HAP-1 (cell line): ENCODE data around the gene CTH.
A peak's percentile ranks its signal among the peaks of the same experiment; 100 is the strongest.
"Not testable (repeated sequence)": the region's sequence is repeated elsewhere in the genome, so short reads cannot be mapped to it uniquely, and the experiment has no call there.

Source experiments
- DNase-seq, 2 experiments: peaks; one replicate each; pipeline ENCODE4 v3.0.0-alpha.2; 2016 to 2020; ENCODE audit warnings: low spot score in 2 of 2
- H3K27me3 ChIP-seq: fragments of 250-450 bp; sonication (Bioruptor Pico); 2 replicates; pipeline ENCODE4 v1.5.1; 2020; ENCODE audit warnings: low read depth, mild to moderate bottlenecking, moderate library complexity
- H3K36me3 ChIP-seq: fragments of 250-450 bp; sonication (Bioruptor Pico); replicated peaks from 2 replicates; pipeline ENCODE4 v1.5.1; 2020; ENCODE audit warnings: mild to moderate bottlenecking
- H3K4me1 ChIP-seq: fragments of 250-450 bp; sonication (Bioruptor Pico); 2 replicates; pipeline ENCODE4 v1.5.1; 2020; ENCODE audit warnings: mild to moderate bottlenecking
- H3K4me3 ChIP-seq: fragments of 250-450 bp; sonication (Bioruptor Pico); 2 replicates; pipeline ENCODE4 v1.5.1; 2020; ENCODE audit warnings: mild to moderate bottlenecking, moderate library complexity
- H3K9me3 ChIP-seq: fragments of 250-450 bp; sonication (Bioruptor Pico); 2 replicates; pipeline ENCODE4 v1.5.1; 2020; ENCODE audit warnings: mild to moderate bottlenecking, moderate library complexity
- in situ Hi-C: fragments of 300-500 bp; cut with MboI; formaldehyde crosslinking; loops from 3 replicates; pipeline ENCODE4 v1.14.3; 2020; ENCODE audit warnings: low sequenced_read_pairs, inconsistent platforms, mixed read lengths

Gene CTH

GRCh38 chr1:70386121-70386520 lies 24.9 kb upstream of the CTH start:
- Histone ChIP-seq H3K9me3 (no peaks in the 10 kb centered on the region), H3K4me1 (no peaks in the 10 kb centered on the region), H3K36me3 (no peaks in the 10 kb centered on the region), H3K27me3 (no peaks in the 10 kb centered on the region), H3K4me3 (no peak overlapping the region)
- in situ Hi-C loops = no loop called here
- DNase-seq = no peak

DNA sequence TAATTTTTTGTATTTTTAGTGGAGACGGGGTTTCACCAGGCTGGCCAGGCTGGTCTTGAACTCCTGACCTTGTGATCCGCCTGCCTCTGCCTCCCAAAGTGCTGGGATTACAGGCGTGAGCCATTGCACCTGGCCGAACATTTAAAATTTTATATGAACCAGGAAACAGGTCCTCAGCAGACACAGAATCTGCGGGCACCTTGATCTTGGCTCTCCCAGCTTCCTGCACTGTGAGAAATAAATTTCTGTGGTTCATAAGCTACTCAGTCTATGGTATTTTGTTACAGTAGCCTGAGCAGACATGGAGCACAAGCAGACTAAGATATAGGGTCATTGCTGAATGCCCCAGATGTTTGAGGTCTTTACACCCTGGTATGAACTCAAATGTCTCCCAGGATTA lies 23.6 kb upstream of the CTH start:
- no peaks in the 10 kb centered on the region for H3K36me3 ChIP-seq
- no peak overlapping the region for H3K4me3 ChIP-seq
- in situ Hi-C loops = no loop called here
- H3K27me3 ChIP-seq = no peaks in the 10 kb centered on the region
- no peak for DNase-seq
- no peaks in the 10 kb centered on the region for H3K9me3 ChIP-seq
- no peaks in the 10 kb centered on the region for H3K4me1 ChIP-seq

DNA sequence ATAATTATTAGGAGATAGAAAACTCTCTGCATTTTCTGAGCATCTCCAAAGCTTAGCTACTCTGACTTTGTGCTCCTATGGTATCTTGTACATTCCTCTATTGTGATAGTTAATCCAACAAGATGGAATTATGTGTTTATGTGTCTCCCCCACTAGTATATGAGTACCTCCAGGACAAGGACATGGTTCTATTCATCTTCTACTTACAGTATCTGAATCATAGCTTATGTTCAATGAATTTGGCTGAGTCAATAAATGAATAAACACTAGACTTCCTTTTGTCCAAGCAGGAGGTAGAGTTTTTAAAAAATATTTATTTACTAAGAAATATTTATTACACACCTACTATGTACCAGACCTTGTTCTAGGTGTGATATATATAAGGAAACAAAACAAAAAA lies 18.4 kb upstream of the CTH start:
- DNase-seq = no peak
- in situ Hi-C loops = no loop called here
- Histone ChIP-seq H3K9me3 (no peaks in the 10 kb centered on the region), H3K36me3 (no peaks in the 10 kb centered on the region), H3K4me1 (no peaks in the 10 kb centered on the region), H3K4me3 (no peak overlapping the region), H3K27me3 (no peaks in the 10 kb centered on the region)

- H3K4me1 ChIP-seq = no peaks in the 10 kb centered on the region
- DNase-seq = no peak
- in situ Hi-C loops = no loop called here
- H3K27me3 ChIP-seq = no peaks in the 10 kb centered on the region
- no peaks in the 10 kb centered on the region for H3K9me3 ChIP-seq
- H3K36me3 ChIP-seq = no peaks in the 10 kb centered on the region
- H3K4me3 ChIP-seq = no peak overlapping the region
Measured at GRCh38 chr1:70396607-70397006, 14.5 kb upstream of the CTH start.

- no peak for DNase-seq
- H3K27me3 ChIP-seq = no peaks in the 10 kb centered on the region
- H3K4me1 ChIP-seq = no peaks in the 10 kb centered on the region
- H3K4me3 ChIP-seq = no peak overlapping the region
- no peaks in the 10 kb centered on the region for H3K36me3 ChIP-seq
- in situ Hi-C loops = no loop called here
- H3K9me3 ChIP-seq = no peaks in the 10 kb centered on the region
Measured at GRCh38 chr1:70397013-70397412, 14.1 kb upstream of the CTH start.

DNA sequence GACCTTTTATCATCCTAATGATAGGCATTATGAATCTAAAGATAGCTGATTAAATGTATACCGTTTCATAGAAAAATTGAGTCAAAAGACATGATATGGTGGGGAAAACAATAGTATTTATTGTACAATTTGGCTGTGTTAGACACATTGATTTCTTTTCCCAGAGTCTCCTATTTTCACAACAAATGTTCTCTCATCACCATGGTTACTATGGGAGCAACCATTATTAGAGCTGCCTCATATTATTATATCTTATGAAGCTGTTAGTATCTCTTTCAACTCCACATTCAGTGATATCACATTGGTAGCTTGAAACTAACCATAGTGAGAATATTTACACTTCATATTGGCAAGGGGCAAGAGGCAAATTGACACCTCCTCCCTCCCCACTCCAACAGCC lies 10.7 kb upstream of the CTH start:
- no peak for DNase-seq
- Histone ChIP-seq H3K9me3 (no peaks in the 10 kb centered on the region), H3K27me3 (0 out of 2 replicates have a peak, but pooled peaks cover 3% of the 10 kb centered on the region), H3K4me1 (no peaks in the 10 kb centered on the region), H3K4me3 (no peak overlapping the region), H3K36me3 (no peaks in the 10 kb centered on the region)
- in situ Hi-C loops = no loop called here

DNA sequence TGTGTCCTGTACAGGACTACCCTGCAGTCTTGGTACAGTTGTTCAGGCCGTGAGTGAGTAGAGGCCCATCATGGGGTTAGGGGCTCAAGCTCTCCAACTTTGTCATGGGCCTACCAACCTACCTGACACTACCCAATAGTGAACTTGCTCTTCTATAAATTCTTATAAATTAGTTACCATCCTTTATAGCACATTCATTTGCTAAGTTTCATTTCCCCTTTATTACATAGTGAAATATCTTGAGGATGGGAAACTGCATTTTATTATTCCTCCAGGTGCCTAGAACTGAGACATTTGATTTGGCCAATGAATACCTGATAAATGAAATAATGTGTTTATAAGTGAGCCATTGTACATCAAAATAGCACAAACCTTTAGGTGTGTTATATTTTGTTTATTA lies 9.1 kb upstream of the CTH start:
- Histone ChIP-seq H3K4me3 (no peak overlapping the region), H3K27me3 (0 out of 2 replicates have a peak, but pooled peaks cover 3% of the 10 kb centered on the region), H3K9me3 (no peaks in the 10 kb centered on the region), H3K4me1 (no peaks in the 10 kb centered on the region), H3K36me3 (no peaks in the 10 kb centered on the region)
- no peak for DNase-seq
- in situ Hi-C loops = no loop called here

DNA sequence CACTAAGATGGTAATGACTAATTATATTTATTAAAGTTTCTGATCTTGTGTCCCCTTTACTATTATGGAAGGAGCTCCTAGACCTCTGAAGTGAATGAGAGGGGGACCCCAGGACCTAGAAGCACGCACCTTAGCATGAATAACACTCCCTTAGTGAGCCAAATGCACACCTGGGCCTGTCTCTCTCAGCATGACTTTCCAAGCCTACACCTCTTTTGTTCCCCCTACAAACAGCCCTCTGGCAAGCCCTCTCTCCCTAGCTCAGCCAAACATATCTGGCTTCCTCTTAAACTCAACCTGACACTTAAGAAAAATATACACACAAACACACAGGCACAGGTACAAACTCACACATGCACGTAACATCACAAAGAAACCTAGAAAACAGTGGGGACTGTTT lies 7.3 kb upstream of the CTH start:
- Histone ChIP-seq H3K27me3 (0 out of 2 replicates have a peak, but pooled peaks cover 3% of the 10 kb centered on the region), H3K36me3 (no peaks in the 10 kb centered on the region), H3K9me3 (no peaks in the 10 kb centered on the region), H3K4me1 (no peaks in the 10 kb centered on the region), H3K4me3 (no peak overlapping the region)
- DNase-seq = no peak
- in situ Hi-C loops = no loop called here

GRCh38 chr1:70405780-70406416 lies 5.2 kb upstream of the CTH start:
- Histone ChIP-seq H3K4me3 (no peak overlapping the region), H3K4me1 (peaks cover 6% of the 10 kb centered on the region), H3K36me3 (no peaks in the 10 kb centered on the region), H3K27me3 (0 out of 2 replicates have a peak, but pooled peaks cover 3% of the 10 kb centered on the region), H3K9me3 (no peaks in the 10 kb centered on the region)
- in situ Hi-C loops = no loop called here
- DNase-seq = no peak

DNA sequence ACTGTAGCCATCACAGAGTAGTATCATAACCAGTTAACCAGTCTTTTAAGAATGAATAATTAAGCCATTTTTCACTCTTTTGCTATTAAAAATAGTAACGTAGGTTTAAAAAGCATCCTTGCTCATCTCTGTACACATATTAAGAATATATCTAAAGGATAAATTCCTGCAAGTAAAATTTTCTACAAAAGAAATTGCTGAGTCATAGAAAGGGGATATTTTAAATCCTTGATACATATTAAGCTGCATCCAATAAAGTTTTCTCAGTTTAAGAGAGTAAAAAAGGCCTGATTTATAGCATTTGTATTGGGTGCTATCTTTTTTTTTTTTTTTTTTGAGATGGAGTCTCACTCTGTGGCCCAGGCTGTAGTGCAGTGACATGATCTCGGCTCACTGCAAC lies 1.9 kb upstream of the CTH start:
- H3K4me3 ChIP-seq = no peak overlapping the region
- H3K9me3 ChIP-seq = no peaks in the 10 kb centered on the region
- peaks cover 6% of the 10 kb centered on the region for H3K4me1 ChIP-seq
- H3K36me3 ChIP-seq = no peaks in the 10 kb centered on the region
- H3K27me3 ChIP-seq = no peaks in the 10 kb centered on the region
- in situ Hi-C loops = no loop called here
- DNase-seq = no peak

- DNase-seq = peak in 1 of 2 experiments; percentile 36
- in situ Hi-C loops = no loop called here
Measured at GRCh38 chr1:70411360-70411844, 334 bp downstream of the CTH start.

GRCh38 chr1:70415882-70416281 lies 4.8 kb downstream of the CTH start:
- Histone ChIP-seq H3K4me3 (no peak overlapping the region), H3K4me1 (no peaks in the 10 kb centered on the region; the same call in none of the 2 replicates), H3K36me3 (peaks cover 39% of the 10 kb centered on the region), H3K9me3 (no peaks in the 10 kb centered on the region), H3K27me3 (no peaks in the 10 kb centered on the region)
- in situ Hi-C loops = no loop called here
- no peak for DNase-seq

More at GRCh38 chr1:70411360-70411844, 334 bp downstream of the CTH start:
- H3K27me3 ChIP-seq = no peaks in the 10 kb centered on the region
- H3K4me1 ChIP-seq = peaks cover 6% of the 10 kb centered on the region
- peak overlapping the region; percentile 77 for H3K4me3 ChIP-seq
- H3K36me3 ChIP-seq = peaks cover 14% of the 10 kb centered on the region
- H3K9me3 ChIP-seq = no peaks in the 10 kb centered on the region

DNA sequence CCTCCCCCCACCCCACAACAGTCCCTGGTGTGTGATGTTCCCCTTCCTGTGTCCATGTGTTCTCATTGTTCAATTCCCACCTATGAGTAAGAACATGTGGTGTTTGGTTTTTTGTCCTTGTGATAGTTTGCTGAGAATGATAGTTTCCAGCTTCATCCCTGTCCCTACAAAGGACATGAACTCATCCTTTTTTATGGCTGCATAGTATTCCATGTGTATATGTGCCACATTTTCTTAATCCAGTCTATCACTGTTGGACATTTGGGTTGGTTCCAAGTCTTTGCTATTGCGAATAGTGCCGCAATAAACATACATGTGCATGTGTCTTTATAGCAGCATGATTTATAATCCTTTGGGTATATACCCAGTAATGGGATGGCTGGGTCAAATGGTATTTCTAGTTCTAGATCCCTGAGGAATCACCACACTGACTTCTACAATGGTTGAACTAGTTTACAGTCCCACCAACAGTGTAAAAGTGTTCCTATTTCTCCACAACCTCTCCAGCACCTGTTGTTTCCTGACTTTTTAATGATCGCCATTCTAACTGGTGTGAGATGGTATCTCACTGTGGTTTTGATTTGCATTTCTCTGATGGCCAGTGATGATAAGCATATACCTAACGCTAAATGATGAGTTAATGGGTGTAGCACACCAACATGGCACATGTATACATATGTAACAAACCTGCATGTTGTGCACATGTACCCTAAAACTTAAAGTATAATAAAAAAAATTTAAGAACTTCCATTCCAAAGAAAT lies 8.1 kb downstream of the CTH start:
- H3K4me1 ChIP-seq, in situ Hi-C loops, H3K27me3 ChIP-seq, H3K4me3 ChIP-seq, DNase-seq, H3K9me3 ChIP-seq: not testable (repeated sequence)
- peaks cover 59% of the 10 kb centered on the region for H3K36me3 ChIP-seq

GRCh38 chr1:70420320-70420719 lies 9.3 kb downstream of the CTH start:
- H3K36me3 ChIP-seq = peaks cover 63% of the 10 kb centered on the region
- no peak for DNase-seq
- no peaks in the 10 kb centered on the region for H3K27me3 ChIP-seq
- in situ Hi-C loops = no loop called here
- H3K4me1 ChIP-seq = no peaks in the 10 kb centered on the region; the same call in 1 of the 2 replicates
- no peak overlapping the region for H3K4me3 ChIP-seq
- no peaks in the 10 kb centered on the region for H3K9me3 ChIP-seq
